GM12874 (cell line): ENCODE results near the gene PARD6G.

Experiments used
- CTCF ChIP-seq: IDR thresholded peaks from 2 replicates; pipeline ENCODE4 v1.5.1; 2011; ENCODE audit warnings: low read depth, mild to moderate bottlenecking, control low read depth, low read length, moderate library complexity; ENCODE audit not compliant: insufficient read depth

The PARD6G gene

GRCh38 chr18:80246445-80247392, 595 bp downstream of the PARD6G start:
- no peak for TF ChIP-seq CTCF

GRCh38 chr18:80245781-80246444, 1.4 kb downstream of the PARD6G start:
- TF ChIP-seq CTCF: no peak

- no peak for TF ChIP-seq CTCF
These were observed 2.2 kb downstream of the PARD6G start for GRCh38 chr18:80244956-80245730.

GRCh38 chr18:80244167-80244566, 3.1 kb downstream of the PARD6G start:
- TF ChIP-seq CTCF: no peak

- no peak for TF ChIP-seq CTCF
These were observed 4.1 kb downstream of the PARD6G start for GRCh38 chr18:80243204-80243603.

GRCh38 chr18:80241919-80242777, 5.2 kb downstream of the PARD6G start:
- TF ChIP-seq CTCF: no peak
